NT2/D1 (cell line): Measurements from ENCODE around the gene OTUD4.

Experiments used
- SUZ12 ChIP-seq: IDR thresholded peaks from 2 replicates; pipeline ENCODE4 v1.6.1; 2011; ENCODE audit not compliant: insufficient read length, insufficient read depth; ENCODE audit errors: extremely low read depth
- YY1 ChIP-seq: IDR thresholded peaks from 2 replicates; pipeline ENCODE4 v1.6.1; 2011; ENCODE audit not compliant: insufficient read length, insufficient read depth
- ZNF274 ChIP-seq: IDR thresholded peaks from 2 replicates; pipeline ENCODE4 v1.6.1; 2011; ENCODE audit warnings: mild to moderate bottlenecking, low read depth, low read length

DNA sequence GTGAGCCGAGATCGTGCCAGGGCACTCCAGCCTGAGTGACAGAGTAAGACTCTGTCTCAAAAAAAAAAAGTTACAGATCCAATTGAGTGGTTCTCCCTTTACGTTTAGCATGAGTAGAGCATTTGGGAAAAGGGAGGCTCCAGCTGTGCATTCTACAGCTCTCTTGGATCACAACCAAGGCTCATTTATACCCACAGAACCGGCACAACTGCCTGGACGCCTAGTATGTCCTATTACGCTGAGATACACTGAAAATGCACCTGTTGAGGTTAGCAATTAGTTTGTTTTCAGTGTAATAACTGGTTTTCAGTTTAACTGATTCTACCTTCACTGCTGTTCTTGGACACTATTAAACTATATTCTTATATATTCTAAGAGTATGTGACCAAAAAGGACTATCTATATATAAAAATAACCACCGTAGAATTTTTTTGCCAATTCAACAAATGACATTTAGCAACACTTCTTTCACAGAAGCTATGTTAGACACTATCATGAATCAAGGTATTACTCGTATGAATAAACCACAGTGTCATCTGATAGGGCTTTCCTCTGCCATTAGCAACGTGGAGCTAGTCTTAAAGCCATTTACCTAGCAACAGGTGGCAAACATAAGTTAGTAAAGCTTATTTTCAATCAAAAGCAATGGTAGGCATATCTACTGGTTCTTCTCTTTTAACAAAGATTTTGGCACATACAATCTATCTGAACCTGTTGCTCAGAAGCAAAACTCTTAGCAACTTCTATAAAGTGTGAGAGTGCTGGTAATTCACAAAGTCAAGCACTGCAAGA lies 3.6 kb downstream of the OTUD4 start:
- TF ChIP-seq YY1 (no peak), SUZ12 (no peak), ZNF274 (no peak)
